NCI-H1092 (cell line): ENCODE measurements around the gene TMEM129.
"Not testable (repeated sequence)": the region's sequence is repeated elsewhere in the genome, so short reads cannot be mapped to it uniquely, and the experiment has no call there.

Experiments used
- DNase-seq: peaks from one replicate; lab custom pipeline; 2025; lab: John Stamatoyannopoulos, UW

The TMEM129 gene

GRCh38 chr4:1695913-1696312, 25.2 kb downstream of the TMEM129 start:
- no peak for DNase-seq

DNA sequence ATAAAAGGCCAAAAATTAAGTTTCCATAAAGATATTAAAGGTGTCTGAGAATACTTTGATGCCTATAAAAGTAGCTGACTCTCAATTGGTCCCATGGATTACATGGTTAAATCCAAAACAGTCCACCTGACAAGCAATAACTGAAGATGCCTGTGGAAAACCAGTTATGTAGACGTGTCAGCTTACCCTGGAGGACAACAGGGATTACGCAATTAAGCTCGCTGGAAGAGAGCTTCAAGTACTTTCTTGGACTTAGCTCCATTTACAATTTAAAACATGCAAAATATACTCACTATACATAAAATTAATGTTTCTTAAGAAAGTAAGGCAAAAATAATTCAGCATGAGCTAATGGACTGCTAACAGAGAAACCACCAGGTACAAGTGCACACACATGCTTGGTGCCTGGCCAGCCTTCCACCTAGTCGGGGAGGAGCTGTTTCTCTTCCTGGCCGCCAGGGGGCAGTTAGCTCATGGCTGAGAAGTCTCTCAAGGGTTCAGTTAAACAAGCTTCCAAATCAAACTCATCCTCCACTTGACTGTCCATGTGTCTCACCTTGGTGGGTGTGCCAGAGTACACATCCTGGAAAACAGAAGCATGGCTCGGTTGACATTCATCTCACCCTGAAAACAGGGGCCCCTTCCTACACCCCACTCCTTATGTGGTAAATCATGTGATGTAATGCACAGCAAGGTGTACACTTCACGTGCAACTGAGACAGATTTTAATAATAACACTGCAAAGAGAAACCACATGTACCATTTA, 27.8 kb downstream of the TMEM129 start:
- DNase-seq: no peak

DNA sequence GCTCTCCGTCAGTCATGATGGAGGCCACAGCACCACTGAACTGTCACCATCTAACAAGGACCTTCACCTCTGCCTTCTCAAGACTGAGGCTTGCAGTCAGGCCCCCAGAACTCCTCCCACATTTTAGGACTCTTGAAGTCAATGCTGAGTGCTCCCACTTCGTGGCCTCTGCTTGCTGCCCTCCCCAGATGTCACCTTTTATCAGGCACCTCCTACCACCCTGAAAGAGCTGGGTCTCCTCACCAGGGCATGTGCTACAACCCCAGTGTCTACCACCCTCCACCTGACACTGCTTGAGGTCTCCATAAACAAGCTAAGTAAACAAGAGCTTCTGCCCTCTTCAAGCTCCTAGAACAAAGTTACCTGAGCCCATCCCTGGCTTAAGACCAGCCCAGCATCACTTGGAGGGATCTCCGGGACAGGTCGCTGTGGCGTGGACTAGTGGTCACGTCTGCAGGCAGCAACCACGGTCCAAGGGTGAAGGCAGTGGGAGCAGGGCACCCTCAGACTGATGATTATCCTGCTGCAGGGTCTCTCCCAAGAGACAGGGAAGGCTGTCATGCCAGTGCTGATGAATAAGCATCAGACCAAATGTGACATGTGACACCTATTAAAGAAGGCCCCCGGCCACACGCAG, 29.3 kb downstream of the TMEM129 start:
- no peak for DNase-seq

- no peak for DNase-seq
Observed at GRCh38 chr4:1690698-1691097, 30.4 kb downstream of the TMEM129 start.

DNA sequence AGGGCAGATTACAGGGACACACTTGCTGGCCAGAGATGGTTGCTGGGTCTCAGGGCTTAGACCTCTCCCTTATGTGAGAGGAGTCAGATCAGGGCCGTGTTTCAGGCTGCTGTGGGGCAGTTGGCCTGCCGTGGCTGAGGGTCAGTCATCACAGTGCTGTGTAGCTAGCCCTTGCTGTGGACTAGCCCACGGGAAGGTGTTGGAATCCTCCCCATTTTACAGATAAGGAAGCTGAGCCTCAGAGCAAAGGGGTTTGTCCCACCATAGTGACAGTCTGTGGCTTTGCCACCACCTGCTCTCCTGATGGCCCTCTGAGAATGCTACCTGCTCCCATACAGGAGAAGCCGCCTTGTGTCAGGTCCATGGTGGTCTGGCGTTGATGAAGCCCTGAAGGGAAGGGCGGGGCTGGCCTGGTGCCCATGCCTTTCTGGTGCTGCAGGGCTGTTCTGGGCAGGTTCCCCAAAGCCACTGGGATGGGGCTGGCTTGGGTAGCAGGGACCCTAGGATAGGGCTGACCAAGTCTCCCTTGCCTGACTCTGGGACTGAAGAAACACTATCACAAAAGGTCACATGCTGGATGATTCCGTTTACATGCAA, 34.6 kb downstream of the TMEM129 start:
- DNase-seq: no peak

GRCh38 chr4:1685235-1686150, 35.6 kb downstream of the TMEM129 start:
- no peak for DNase-seq

- DNase-seq: no peak
Observed at GRCh38 chr4:1684506-1685234, 36.5 kb downstream of the TMEM129 start.

GRCh38 chr4:1683736-1684505, 37.2 kb downstream of the TMEM129 start, which contains the start of gene FAM53A:
Gene FAM53A, minus strand, starts transcription at chr4:1684313. Its CDS starts 15,572 bp downstream, at chr4:1668741.
- peak; percentile 80 for DNase-seq

DNA sequence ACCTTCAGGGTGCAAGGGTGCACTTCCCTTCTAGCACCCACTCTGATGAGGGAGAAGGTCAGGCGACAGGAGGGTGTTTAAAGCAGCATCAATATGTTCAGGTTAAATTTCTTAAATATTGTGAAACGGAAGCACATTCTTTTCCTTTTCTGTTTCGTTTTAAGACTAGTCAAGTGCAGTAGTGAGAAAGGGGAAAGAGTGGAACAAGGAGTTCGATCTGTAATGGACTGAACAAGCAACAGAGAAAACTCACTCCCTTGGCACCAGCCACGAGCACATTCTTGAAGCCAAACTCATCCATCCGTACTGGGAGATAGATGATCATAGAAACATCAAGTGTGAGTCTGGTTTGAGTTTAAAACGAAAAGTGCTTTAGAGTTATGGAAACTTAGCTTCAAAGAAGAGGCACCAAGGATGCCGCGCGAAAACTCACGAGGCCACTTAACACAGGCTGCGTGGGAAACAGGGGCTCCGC, 37.8 kb downstream of the TMEM129 start:
- DNase-seq: no peak

GRCh38 chr4:1682860-1683259, 38.3 kb downstream of the TMEM129 start:
- no peak for DNase-seq

DNA sequence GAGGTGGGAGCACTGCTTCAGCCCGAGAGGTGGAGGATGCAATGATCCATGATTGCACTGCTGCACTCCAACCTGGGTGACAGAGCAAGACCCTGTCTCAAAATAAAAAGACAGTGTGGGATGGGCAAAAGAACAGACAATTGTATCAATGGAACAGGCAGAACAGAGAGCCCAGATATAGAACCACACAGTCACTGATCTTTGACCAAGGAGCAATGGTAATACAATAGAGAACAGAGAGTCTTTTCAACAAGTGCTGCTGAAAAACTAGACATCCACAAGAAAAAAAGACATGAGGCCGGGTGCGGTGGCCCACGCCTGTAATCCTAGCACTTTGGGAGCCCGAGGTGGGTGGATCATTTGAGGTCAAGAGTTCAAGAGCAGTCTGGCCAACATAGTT, 42.9 kb downstream of the TMEM129 start:
- no peak for DNase-seq

DNA sequence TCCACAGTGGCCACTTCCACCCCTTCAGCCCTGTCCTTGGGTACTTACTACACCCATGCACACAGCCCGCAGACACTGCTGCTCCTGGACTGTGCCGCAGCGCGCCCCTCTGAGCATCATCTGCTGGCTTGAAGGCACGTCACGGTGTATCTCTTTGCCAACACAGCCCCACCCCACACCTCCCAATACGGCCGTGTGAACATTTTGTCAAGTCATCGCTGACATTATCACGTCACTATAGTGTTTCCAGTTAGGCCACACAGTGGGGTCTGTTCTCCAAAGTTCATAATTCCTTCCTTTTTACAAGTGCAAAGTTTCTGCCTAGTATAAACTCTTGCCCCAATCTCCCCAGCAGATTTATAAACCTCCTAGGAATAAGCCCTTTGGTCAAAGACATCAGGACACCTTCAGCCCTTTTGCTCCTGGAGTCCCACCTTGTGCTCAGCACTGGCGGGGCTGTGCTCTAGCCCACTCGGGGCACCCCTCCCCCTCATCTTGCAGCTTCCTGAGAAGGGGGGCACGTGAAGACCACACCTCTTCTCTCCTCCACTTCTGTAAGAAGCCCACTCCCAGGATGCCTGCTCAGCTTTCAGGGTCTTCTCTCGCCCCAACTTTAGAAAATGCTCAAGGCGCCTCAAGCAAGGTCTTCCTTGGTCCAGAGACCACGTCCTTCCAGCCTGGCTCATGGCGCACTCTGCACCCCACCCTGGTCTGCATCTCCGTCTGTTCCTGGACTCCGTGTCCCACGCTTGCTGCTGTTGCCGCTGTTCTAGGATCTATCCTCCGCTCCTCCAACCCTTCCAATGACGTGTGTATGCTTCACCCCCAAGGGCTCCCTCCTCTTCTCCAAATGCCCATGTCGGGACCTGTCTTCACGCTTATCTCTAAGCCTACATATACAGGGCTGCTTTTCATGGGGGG, 44.3 kb downstream of the TMEM129 start:
- no peak for DNase-seq

DNA sequence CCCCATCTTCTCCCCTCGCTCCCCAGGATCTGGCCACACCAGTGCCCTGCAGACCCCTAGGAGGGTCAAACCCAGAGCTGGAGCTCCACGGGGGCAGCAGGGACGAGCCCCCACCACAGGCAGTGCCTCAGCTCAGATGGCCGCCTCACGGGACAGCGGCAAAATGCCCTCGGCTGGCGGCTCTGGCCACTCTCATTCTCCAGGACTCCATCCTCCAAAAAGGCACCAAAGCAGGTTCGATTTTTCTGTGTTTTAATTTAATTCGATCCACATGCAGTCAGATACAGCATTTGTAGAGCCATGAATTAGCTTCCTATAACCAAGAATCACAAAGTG, 45.4 kb downstream of the TMEM129 start:
- DNase-seq: no peak

GRCh38 chr4:1675136-1675801, 45.9 kb downstream of the TMEM129 start:
- no peak for DNase-seq

GRCh38 chr4:1674682-1675081, 46.4 kb downstream of the TMEM129 start:
- DNase-seq: no peak

DNA sequence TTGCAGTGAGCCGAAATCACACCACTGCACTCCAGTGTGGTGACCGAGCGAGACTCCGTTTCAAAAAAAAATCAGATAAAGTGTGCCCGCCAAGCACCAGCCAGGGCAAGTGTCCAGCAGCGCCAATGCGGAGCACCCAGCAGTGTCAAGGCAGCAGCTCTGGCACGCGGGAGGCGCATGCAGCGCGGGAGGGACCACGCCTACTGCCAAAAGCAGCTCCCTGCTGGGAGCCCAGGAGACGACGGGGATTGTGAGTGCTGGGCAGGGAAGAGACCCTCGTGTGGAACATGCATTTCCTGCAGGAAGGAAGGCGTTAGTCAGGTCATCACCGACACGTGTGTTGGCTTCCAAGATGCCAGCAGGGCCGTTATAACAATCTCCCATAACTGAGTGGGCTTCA, 47.5 kb downstream of the TMEM129 start:
- DNase-seq: no peak

GRCh38 chr4:1671011-1671410, 50.1 kb downstream of the TMEM129 start:
- DNase-seq: not testable (repeated sequence)

DNA sequence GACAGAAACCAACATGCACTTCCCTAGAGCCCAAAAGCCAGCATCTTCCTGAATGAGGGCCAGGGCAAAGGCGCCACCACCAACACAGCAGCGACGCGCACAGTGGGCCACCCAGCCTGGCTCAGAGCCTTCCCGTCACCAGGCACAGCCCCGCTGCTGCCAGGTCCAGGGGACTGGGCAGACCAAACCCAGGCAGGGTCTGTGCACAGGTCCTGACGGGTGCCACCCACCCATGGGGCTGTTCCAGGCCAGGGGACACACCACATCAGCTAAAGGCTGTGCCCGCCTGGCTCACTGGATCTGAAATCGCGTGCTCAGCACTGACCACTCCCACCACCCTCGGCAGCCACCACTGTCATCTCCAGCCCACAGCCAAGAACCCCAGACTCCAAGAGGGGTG, 50.8 kb downstream of the TMEM129 start:
- no peak for DNase-seq

GRCh38 chr4:1669850-1670249, 51.3 kb downstream of the TMEM129 start:
- no peak for DNase-seq
